Measurements from ENCODE around the gene LITAFD.

The LITAFD gene

GRCh38 chr16:8920645-8921346 lies 38.6 kb downstream of the LITAFD start:
- no peak for DNase-seq

- no peak for DNase-seq
Observed at GRCh38 chr16:8921347-8921984, 39.3 kb downstream of the LITAFD start.

GRCh38 chr16:8923199-8923598 lies 41.0 kb downstream of the LITAFD start:
- DNase-seq, result no peak

- DNase-seq, result no peak
Observed at GRCh38 chr16:8924214-8924613, 42.1 kb downstream of the LITAFD start.

GRCh38 chr16:8925455-8925854 lies 43.3 kb downstream of the LITAFD start:
- no peak for DNase-seq

- no peak for DNase-seq
Observed at GRCh38 chr16:8926827-8927226, 44.7 kb downstream of the LITAFD start.

GRCh38 chr16:8928467-8928957 lies 46.4 kb downstream of the LITAFD start:
- no peak for DNase-seq

- DNase-seq, result no peak
Observed at GRCh38 chr16:8929086-8929748, 47.1 kb downstream of the LITAFD start.

GRCh38 chr16:8931859-8932258 lies 49.7 kb downstream of the LITAFD start:
- DNase-seq, result peak; percentile 28 to 56

GRCh38 chr16:8934601-8935000 lies 52.5 kb downstream of the LITAFD start:
- DNase-seq, result no peak
